GM12873 (cell line): ENCODE data around the gene UCK2.

Experiments
- CTCF ChIP-seq: IDR thresholded peaks from 2 replicates; pipeline ENCODE4 v1.5.1; 2012; ENCODE audit warnings: low read depth, mild to moderate bottlenecking, moderate library complexity, low read length, control low read depth; ENCODE audit not compliant: insufficient read depth; ENCODE audit errors: missing control alignments

The UCK2 gene

GRCh38 chr1:165858364-165858823 lies 31.0 kb downstream of the UCK2 start:
- no peak for TF ChIP-seq CTCF

- TF ChIP-seq CTCF = no peak
Measured at GRCh38 chr1:165858967-165859845, 31.8 kb downstream of the UCK2 start.

- no peak for TF ChIP-seq CTCF
Measured at GRCh38 chr1:165860065-165860464, 32.7 kb downstream of the UCK2 start.

GRCh38 chr1:165861911-165862310 lies 34.5 kb downstream of the UCK2 start:
- no peak for TF ChIP-seq CTCF

GRCh38 chr1:165862448-165862847 lies 35.0 kb downstream of the UCK2 start:
- no peak for TF ChIP-seq CTCF

GRCh38 chr1:165863346-165863745 lies 35.9 kb downstream of the UCK2 start:
- no peak for TF ChIP-seq CTCF

- TF ChIP-seq CTCF = no peak
Measured at GRCh38 chr1:165865633-165866340, 38.4 kb downstream of the UCK2 start.
